ENCODE measurements around the gene SLC2A13. TPM values are rescaled to one million over a fixed set of nuclear protein-coding genes. Genes with fewer than 3 reads are reported as not detected.
A peak's percentile ranks its signal among the peaks of the same experiment; 100 is the strongest.

SLC2A13 gene
- total and polyA plus RNA-seq, 2 donors (not counting 3 experiments of a cell fraction or from before 2014, with no cell fraction given) = 1.2 to 4.9 TPM

GRCh38 chr12:40107098-40107802, 1.4 kb upstream of the SLC2A13 start:
- no peaks in the 10 kb centered on the region for H3K79me2 ChIP-seq (ENCODE audit: control insufficient read depth, insufficient read depth, low read length)
- H2AFZ ChIP-seq (ENCODE audit: low read depth, low read length) = peak overlapping the region; percentile 45
- H3K9me3 ChIP-seq (replicated peaks; ENCODE audit: control insufficient read depth, insufficient read depth, low read length) = no peaks in the 10 kb centered on the region
- FAIRE-seq (peak; percentile 100), DNase-seq (ENCODE audit: low read depth, low spot score) (peak; percentile 72)
- H3K9ac ChIP-seq (replicated peaks; ENCODE audit: extremely low read depth, insufficient read depth, low read length) = no peak overlapping the region
- ChIA-PET POLR2A (no interaction called here), CTCF (interaction anchor here (0.6 to 8.0 kb wide), 16 partner anchors 8 to 1201 kb away, joined by 3 to 189 read pairs (median 4); no protein-coding TSS in a partner anchor)
- dilution Hi-C loops (cut with MboI; ENCODE audit: extremely low pct_ligation_motif_present, low sequenced_read_pairs) (no loop called here), intact Hi-C loops (cut with micrococcal nuclease) (loop anchor here (1.0 to 10.0 kb wide), 4 partner anchors 96 to 792 kb away; no protein-coding TSS in a partner anchor)
- peak overlapping the region in 2 of 3 experiments; percentile 17 to 67 for H3K4me3 ChIP-seq (replicated peaks in 1 of 3; ENCODE audit: insufficient read depth in 1 of 3, low read depth in 1 of 3, low read length in 3 of 3)
- TF ChIP-seq CTCF (IDR thresholded peaks at IDR 0.05; ENCODE audit: extremely low read depth in 1 of 2, insufficient read depth in 1 of 2, low read depth in 1 of 2, low read length in 2 of 2) (peak; percentile 85 to 92), POLR2A (IDR thresholded peaks at IDR 0.05; ENCODE audit: low read depth, low read length) (no peak), EZH2 (IDR thresholded peaks at IDR 0.05; ENCODE audit: borderline replicate concordance, low read depth, low read length, severe bottlenecking) (no peak)
- no peaks in the 10 kb centered on the region for H4K20me1 ChIP-seq (replicated peaks; ENCODE audit: control insufficient read depth, extremely low read depth, insufficient read depth, low read length)
- no peaks in the 10 kb centered on the region for H3K9me1 ChIP-seq (replicated peaks; ENCODE audit: control insufficient read depth, extremely low read depth, insufficient read depth, low read length)
- peaks cover 14% of the 10 kb centered on the region for H3K4me1 ChIP-seq (ENCODE audit: control insufficient read depth, extremely low read depth, insufficient read depth, low read length)
- peak overlapping the region; percentile 89 for H3K4me2 ChIP-seq (ENCODE audit: insufficient read depth, low read length)
- H3K27me3 ChIP-seq (ENCODE audit: control insufficient read depth in 2 of 2, insufficient read depth in 2 of 2, low read length in 2 of 2) = no peaks in the 10 kb centered on the region
- H3K27ac ChIP-seq (ENCODE audit: insufficient read depth, low read depth, low read length) = no peak overlapping the region
- no TSS peak for BruUV-seq (replicated peaks)
- no peaks in the 10 kb centered on the region for H3K36me3 ChIP-seq (ENCODE audit: control insufficient read depth in 2 of 2, extremely low read depth in 1 of 2, insufficient read depth in 2 of 2, low read length in 2 of 2)

GRCh38 chr12:40106655-40107054, 774 bp upstream of the SLC2A13 start:
- dilution Hi-C loops (cut with MboI; ENCODE audit: extremely low pct_ligation_motif_present, low sequenced_read_pairs) (no loop called here), intact Hi-C loops (cut with micrococcal nuclease) (loop anchor here (1.0 to 10.0 kb wide), 4 partner anchors 95 to 792 kb away; no protein-coding TSS in a partner anchor)
- TF ChIP-seq POLR2AphosphoS5 (IDR thresholded peaks at IDR 0.05; ENCODE audit: insufficient read depth, low read depth, low read length) = no peak
- no peak for TF ChIP-seq JUN (IDR thresholded peaks at IDR 0.05; ENCODE audit: borderline replicate concordance, insufficient read depth, insufficient read length, low read depth)
- no peak for TF ChIP-seq MYC (IDR thresholded peaks at IDR 0.05; ENCODE audit: low read depth, low read length)
- DNase-seq (ENCODE audit: low read depth, low spot score) (no peak), FAIRE-seq (no peak)
- H4K20me1 ChIP-seq (replicated peaks; ENCODE audit: control insufficient read depth, extremely low read depth, insufficient read depth, low read length) = no peaks in the 10 kb centered on the region
- ChIA-PET POLR2A (no interaction called here), CTCF (interaction anchor here (0.6 to 8.0 kb wide), 13 partner anchors 8 to 1201 kb away, joined by 3 to 189 read pairs (median 4); no protein-coding TSS in a partner anchor)
- no peaks in the 10 kb centered on the region for H3K79me2 ChIP-seq (ENCODE audit: control insufficient read depth, insufficient read depth, low read length)
- peaks cover 14% of the 10 kb centered on the region for H3K4me1 ChIP-seq (ENCODE audit: control insufficient read depth, extremely low read depth, insufficient read depth, low read length)
- H3K36me3 ChIP-seq (ENCODE audit: control insufficient read depth in 2 of 2, extremely low read depth in 1 of 2, insufficient read depth in 2 of 2, low read length in 2 of 2) = no peaks in the 10 kb centered on the region
- no TSS peak for BruUV-seq (replicated peaks)
- H3K4me2 ChIP-seq (ENCODE audit: insufficient read depth, low read length) = peak overlapping the region; percentile 54
- H3K4me3 ChIP-seq (replicated peaks in 1 of 3; ENCODE audit: insufficient read depth in 1 of 3, low read depth in 1 of 3, low read length in 3 of 3) = no peak overlapping the region
- H3K27ac ChIP-seq (ENCODE audit: insufficient read depth, low read depth, low read length) = no peak overlapping the region
- no peaks in the 10 kb centered on the region for H3K9me3 ChIP-seq (replicated peaks; ENCODE audit: control insufficient read depth, insufficient read depth, low read length)
- peak overlapping the region; percentile 43 for H2AFZ ChIP-seq (ENCODE audit: low read depth, low read length)
- no peak overlapping the region for H3K9ac ChIP-seq (replicated peaks; ENCODE audit: extremely low read depth, insufficient read depth, low read length)
- H3K27me3 ChIP-seq (ENCODE audit: control insufficient read depth in 2 of 2, insufficient read depth in 2 of 2, low read length in 2 of 2) = no peaks in the 10 kb centered on the region
- no peaks in the 10 kb centered on the region for H3K9me1 ChIP-seq (replicated peaks; ENCODE audit: control insufficient read depth, extremely low read depth, insufficient read depth, low read length)
